ENCODE results near the gene DECR2.

- TF ChIP-seq, protein P1, sequence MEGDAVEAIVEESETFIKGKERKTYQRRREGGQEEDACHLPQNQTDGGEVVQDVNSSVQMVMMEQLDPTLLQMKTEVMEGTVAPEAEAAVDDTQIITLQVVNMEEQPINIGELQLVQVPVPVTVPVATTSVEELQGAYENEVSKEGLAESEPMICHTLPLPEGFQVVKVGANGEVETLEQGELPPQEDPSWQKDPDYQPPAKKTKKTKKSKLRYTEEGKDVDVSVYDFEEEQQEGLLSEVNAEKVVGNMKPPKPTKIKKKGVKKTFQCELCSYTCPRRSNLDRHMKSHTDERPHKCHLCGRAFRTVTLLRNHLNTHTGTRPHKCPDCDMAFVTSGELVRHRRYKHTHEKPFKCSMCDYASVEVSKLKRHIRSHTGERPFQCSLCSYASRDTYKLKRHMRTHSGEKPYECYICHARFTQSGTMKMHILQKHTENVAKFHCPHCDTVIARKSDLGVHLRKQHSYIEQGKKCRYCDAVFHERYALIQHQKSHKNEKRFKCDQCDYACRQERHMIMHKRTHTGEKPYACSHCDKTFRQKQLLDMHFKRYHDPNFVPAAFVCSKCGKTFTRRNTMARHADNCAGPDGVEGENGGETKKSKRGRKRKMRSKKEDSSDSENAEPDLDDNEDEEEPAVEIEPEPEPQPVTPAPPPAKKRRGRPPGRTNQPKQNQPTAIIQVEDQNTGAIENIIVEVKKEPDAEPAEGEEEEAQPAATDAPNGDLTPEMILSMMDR (conservative IDR thresholded peaks at IDR 0.05 in 1 of 2, IDR thresholded peaks at IDR 0.05 in 1 of 2; ENCODE audit: low read depth in 1 of 2, low read length in 2 of 2) = no peak
- no peak for TF ChIP-seq EZH2 (IDR thresholded peaks at IDR 0.05; ENCODE audit: low read length, missing control alignments)
Measured at GRCh38 chr16:457732-458400, 56.2 kb downstream of the DECR2 start.
